ENCODE results near the gene METTL2B.
"Not testable (repeated sequence)": the region's sequence is repeated elsewhere in the genome, so short reads cannot be mapped to it uniquely, and the experiment has no call there.

DNA sequence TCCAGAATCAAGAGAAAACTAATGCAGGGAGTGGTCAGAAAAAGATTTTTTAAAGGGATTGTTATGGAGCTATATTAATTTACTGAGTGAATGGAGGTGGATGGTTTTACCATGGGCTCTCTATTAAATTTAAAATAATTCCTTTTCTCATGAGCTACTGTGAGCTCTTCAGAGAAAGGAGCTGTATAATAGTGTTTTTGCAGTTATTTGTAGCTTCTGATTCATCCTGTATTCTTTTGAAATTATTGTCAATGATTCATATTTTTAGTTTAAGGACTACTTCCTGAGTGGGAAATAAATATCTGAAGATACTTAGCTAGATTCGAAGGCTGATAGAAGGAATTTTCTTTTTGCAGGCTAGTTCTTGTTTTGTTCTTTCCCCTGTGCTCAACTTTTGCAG is 56.4 kb downstream of the METTL2B start:
- not testable (repeated sequence) for TF ChIP-seq CTCF (conservative IDR thresholded peaks at IDR 0.05 in 1 of 2, IDR thresholded peaks at IDR 0.05 in 1 of 2; ENCODE audit: low read depth in 1 of 2, low read length in 2 of 2); EZH2 (IDR thresholded peaks at IDR 0.05; ENCODE audit: low read length, missing control alignments)

Data from fibroblast of lung (primary cell).